Endometrium (tissue), 2 donors: ENCODE data around the gene BRINP3.
"Not testable (repeated sequence)": the region's sequence is repeated elsewhere in the genome, so short reads cannot be mapped to it uniquely, and the experiment has no call there.

Source experiments
- FAIRE-seq: peaks from 2 replicates; lab custom pipeline; 2012; peaks lifted over from hg19 to GRCh38; lab: Jason Lieb, UNC
- donor health status: control.
- donor health status: control.

The BRINP3 gene

DNA sequence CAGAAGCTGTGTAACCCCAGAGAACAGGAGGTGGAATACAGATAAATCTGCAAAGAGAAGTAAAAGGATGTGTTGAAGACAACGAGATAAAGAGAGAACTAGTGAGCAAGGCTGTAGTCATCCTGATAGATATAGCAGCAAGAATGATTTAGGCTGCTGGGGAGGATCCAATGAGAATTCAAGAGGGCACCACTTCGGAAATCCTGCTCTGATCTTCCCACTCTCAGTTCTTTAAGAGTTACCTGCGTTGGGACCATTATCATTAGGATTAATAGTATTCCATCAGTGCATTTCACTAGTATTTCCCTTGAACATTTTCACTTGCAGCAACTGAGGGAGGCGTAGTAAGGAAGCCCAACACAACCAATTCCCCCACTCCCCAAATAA lies at the start of gene BRINP3:
Gene BRINP3, minus strand, starts transcription at position 103 of the 387 bp plus-strand sequence.
- no peak for FAIRE-seq

- FAIRE-seq = no peak
These were observed 33.9 kb upstream of the BRINP3 start for GRCh38 chr1:190511554-190511953.

GRCh38 chr1:190507357-190507756 lies 29.7 kb upstream of the BRINP3 start:
- FAIRE-seq = no peak

DNA sequence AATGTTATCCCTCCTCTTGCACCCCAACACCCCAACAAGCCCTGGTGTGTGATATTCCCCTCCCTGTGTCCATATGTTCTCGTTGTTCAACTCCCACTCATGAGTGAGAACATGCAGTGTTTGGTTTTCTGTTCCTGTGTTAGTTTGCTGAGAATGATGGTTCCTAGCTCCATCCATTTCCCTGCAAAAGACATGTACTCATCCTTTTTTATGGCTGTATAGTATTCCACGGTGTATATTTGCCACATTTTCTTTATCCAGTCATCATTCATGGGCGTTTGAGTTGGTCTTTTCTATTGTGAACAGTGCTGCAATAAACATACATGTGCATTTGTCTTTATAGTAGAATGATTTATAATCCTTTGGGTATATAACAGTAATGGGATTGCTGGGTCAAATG lies 26.9 kb upstream of the BRINP3 start:
- not testable (repeated sequence) for FAIRE-seq

GRCh38 chr1:190497565-190497964 lies 19.9 kb upstream of the BRINP3 start:
- no peak for FAIRE-seq

GRCh38 chr1:190494451-190494850 lies 16.8 kb upstream of the BRINP3 start:
- FAIRE-seq = no peak

DNA sequence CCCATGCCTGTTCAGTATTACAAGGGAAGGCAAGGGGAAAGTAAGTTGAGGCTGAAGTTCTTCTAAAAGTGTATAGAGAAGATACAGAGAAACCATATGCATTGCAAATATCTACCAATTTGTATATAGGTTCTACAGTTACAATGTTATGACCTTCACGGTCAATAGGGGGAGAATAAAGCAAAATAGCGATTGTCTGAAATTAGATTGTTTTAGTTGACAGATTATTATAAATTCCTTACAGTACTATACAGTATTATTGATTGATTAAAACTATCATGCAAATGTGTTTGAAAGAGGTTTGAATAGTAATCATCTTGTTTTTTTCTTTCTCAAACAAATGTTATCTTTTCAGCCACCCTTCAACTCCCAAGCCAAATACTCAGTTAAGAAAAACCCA lies 13.7 kb upstream of the BRINP3 start:
- FAIRE-seq = no peak

GRCh38 chr1:190484045-190484444 lies 6.4 kb upstream of the BRINP3 start:
- no peak for FAIRE-seq

- FAIRE-seq = no peak
These were observed 2.6 kb upstream of the BRINP3 start for GRCh38 chr1:190480231-190480630.

DNA sequence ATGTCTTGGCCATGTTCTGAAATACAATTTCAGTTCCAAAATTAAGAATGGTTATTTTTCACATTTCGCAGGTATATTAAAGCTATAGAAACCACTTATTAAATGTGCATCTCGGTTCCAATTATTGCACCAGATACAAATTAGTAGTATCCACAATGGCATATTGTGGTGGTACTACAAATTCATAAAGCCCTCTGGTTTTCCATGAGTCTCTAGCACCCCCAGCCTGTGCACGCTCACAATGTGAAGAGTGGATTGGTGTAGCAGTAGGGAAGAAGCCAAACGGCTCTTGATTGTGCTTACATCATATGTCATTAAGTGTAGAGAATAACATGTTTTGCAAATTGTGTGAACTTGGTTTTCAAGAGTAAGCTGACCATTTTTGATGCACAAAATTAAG lies 1.9 kb upstream of the BRINP3 start:
- no peak for FAIRE-seq

- no peak for FAIRE-seq
These were observed 1.4 kb upstream of the BRINP3 start for GRCh38 chr1:190479050-190479397.

GRCh38 chr1:190478149-190479049 lies 735 bp upstream of the BRINP3 start:
- no peak for FAIRE-seq

DNA sequence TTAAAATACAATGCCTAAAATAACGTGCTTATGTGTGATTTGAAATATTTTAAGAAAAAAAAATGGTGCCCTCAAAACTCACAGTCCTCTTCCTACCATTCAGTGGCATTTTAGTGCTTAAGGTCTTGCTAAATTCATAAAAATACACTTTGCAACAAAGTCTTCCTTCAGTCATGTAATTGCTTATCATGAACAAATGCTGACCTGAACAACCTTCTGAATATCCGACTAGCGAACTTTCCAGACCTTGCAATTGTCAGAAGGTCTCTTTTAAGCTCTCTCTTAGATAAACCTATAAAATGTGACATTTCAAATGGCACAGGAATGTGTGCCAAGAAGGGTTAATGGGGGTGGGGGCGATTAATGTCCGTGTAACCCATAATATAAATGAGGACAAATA lies 858 bp downstream of the BRINP3 start:
- FAIRE-seq = no peak

DNA sequence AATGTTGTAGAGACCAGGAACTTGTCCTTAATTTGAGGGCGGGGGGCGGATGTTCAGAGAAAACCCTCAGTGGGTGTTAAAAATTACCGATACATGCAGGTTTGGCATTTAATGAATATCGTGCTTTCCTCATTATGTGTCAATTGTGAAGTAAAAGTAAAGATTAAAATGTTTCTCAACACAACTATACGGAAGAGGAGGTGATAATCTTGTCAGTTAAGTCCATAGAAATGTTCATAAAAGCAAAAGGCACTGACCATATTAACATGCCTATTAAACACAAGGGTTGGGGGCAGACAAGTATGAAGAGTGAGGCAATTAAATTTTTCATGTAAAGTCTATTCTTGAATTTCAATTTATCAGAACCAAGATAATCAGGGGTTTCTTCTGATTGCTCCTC lies 1.3 kb downstream of the BRINP3 start:
- no peak for FAIRE-seq

- no peak for FAIRE-seq
These were observed 2.1 kb downstream of the BRINP3 start for GRCh38 chr1:190475421-190476141.

DNA sequence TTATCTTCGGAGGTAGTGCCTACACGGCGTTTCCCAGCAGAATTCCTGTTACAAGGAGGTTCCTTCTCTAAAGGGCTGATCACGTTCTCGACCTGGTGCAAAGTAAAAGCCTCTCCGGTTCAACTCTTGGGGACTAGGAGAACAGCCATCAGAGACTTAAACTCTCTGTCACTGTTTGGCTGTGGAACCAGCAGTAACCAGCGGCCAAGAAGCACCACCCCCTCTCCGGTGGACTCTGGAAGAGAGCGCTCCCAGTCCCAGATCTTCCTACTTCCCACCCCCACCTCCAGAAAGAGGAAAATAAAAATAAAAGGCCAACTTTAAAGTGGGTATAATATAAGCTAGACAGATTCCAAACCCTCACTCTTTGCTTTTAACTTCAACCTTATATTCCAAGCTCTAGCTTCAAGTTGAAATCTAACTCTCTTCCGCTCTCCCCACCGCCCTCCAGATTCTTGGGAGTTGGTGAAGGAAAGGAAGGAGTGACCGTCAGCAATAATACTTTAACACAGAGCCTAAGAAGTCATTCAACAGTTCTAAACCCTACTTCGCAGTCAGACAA lies 2.9 kb downstream of the BRINP3 start:
- no peak for FAIRE-seq

GRCh38 chr1:190474010-190474409 lies 3.7 kb downstream of the BRINP3 start:
- FAIRE-seq = no peak

GRCh38 chr1:190472494-190472893 lies 5.2 kb downstream of the BRINP3 start:
- FAIRE-seq = no peak

DNA sequence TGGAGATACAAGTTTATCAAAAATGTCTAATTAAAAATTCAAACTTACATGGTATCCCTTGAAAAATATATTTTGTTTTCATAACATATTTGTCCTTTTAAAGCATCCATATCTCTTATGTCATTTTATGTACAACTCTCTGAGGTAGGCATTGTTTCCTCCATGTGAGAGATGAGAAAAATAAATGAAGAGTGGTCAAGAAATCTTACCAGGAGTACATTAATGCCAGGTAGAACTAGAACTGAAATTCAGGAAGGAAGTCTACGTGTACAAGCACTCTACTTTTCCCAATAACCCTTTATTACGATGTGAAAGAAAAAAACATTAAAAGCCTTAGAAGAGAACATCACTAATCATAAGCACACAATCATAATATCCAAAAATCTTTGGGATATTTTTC lies 5.6 kb downstream of the BRINP3 start:
- FAIRE-seq = no peak

DNA sequence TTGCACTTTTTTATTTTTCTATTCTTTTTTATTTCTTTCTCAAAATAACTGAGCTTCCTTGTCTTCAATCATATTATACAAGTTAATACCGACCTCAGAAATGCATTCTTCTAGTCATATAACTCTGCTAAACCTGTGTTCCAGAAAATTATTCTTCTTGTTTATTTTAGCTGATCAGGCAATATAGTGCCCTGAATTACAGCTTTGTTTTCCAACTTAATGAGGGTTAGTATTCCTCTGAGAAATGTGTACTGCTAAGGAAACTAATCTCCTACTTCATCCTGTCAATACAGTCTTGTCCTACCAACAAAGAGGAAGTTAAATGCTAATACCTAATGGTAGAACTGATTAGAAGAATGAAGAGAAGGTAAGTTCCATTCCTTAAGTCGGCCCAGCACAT lies 13.0 kb downstream of the BRINP3 start:
- no peak for FAIRE-seq

DNA sequence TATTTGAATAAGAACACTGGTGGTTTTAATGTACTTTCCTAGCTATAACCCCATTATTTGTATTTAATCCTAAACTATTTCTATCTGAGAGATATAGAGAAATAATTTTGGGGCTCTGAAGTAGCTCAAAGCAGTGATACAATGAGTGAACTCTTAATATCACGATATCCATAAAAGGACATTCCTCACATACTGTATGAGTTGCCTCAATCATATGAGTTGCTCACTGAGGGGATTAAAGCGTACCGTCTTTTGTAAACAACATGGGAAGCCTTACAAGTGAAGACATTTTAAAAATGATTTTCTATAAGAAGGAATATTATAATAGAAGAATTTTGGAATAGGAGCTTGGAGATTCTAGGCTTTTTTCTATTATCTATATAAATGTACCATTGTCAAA lies 21.5 kb downstream of the BRINP3 start:
- no peak for FAIRE-seq

- no peak for FAIRE-seq
These were observed 22.0 kb downstream of the BRINP3 start for GRCh38 chr1:190455631-190456030.

DNA sequence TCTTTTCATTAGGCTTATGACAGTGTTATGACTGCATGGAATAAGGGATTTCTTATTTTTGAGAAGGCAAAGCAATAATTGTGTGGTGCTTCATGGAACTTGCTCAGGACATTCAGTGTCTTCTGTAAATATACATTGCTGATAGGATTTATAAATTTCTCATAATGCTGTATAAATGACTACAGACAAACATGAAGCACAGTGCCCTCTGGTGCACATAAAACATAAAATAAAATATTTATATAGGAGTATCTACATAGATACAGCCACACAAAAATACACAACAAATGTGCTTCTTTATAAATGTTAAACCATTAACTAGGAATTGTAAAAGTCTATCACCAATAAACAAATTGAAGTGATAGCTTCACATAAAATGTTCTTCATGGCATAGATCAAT lies 24.1 kb downstream of the BRINP3 start:
- no peak for FAIRE-seq
